Omental fat pad (tissue), 4 donors: ENCODE results near the gene SVOP. TPM values are rescaled to one million over a fixed set of nuclear protein-coding genes. Genes with fewer than 3 reads are reported as not detected.

Source experiments
- ATAC-seq: fragments of 150-250 bp; one replicate; pipeline ENCODE4 v1.9.1; 2016; ENCODE audit warnings: mild to moderate bottlenecking, moderate library complexity; ENCODE audit not compliant: low FRiP score
- DNase-seq: peaks from one replicate; pipeline ENCODE4 v3.0.0-alpha.2; 2019; ENCODE audit warnings: low spot score
- total RNA-seq, 4 donors: library from RNA; depleted of rRNA; stranded (reverse); fragments of >200 nt; gene quantifications; one replicate each; pipeline ENCODE4 v1.1.0, GENCODE V29; 2016
- TF ChIP-seq, protein P1 (sequence below), 3 donors: fragments of 450-650 bp; IDR thresholded peaks; one replicate each; pipeline ENCODE4 v1.5.1; 2016 to 2017; ENCODE audit warnings: antibody characterized with exemption in 3 of 3, mild to moderate bottlenecking in 3 of 3, moderate library complexity in 2 of 3

Gene SVOP
- total RNA-seq, 4 donors from 2014 or later = not detected

GRCh38 chr12:108905725-108906124 lies 115.1 kb downstream of the SVOP start:
- TF ChIP-seq, protein P1, sequence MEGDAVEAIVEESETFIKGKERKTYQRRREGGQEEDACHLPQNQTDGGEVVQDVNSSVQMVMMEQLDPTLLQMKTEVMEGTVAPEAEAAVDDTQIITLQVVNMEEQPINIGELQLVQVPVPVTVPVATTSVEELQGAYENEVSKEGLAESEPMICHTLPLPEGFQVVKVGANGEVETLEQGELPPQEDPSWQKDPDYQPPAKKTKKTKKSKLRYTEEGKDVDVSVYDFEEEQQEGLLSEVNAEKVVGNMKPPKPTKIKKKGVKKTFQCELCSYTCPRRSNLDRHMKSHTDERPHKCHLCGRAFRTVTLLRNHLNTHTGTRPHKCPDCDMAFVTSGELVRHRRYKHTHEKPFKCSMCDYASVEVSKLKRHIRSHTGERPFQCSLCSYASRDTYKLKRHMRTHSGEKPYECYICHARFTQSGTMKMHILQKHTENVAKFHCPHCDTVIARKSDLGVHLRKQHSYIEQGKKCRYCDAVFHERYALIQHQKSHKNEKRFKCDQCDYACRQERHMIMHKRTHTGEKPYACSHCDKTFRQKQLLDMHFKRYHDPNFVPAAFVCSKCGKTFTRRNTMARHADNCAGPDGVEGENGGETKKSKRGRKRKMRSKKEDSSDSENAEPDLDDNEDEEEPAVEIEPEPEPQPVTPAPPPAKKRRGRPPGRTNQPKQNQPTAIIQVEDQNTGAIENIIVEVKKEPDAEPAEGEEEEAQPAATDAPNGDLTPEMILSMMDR (IDR thresholded peaks at IDR 0.05) = no peak
- DNase-seq (no peak), ATAC-seq (no peak)

- ATAC-seq (no peak), DNase-seq (no peak)
- TF ChIP-seq, protein P1 (IDR thresholded peaks at IDR 0.05) = no peak
Measured at GRCh38 chr12:108899145-108899544, 121.7 kb downstream of the SVOP start.

DNA sequence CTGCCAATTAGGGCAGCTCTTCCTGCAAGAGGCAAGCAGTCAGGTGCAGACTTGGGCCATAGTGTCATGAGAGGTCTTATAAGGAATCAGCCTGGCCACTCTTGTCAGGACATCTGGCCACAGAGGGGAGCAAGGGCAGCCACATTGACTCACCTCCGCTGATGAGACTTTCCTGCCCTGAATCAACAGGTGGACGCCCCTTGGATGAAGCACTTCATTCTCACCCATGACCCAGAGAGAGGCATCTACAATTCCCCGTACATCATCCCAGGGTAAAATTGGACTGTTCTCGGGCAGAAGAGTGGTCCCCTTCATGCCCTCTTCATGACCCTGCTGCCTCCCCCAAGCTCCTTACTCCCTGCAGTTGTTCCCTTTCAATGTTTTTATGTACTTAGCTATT lies 124.1 kb downstream of the SVOP start:
- no peak for DNase-seq
- no peak for ATAC-seq
- TF ChIP-seq, protein P1 (IDR thresholded peaks at IDR 0.05) = no peak

- TF ChIP-seq, protein P1 (IDR thresholded peaks at IDR 0.05) = no peak
- DNase-seq (no peak), ATAC-seq (no peak)
Measured at GRCh38 chr12:108896336-108896735, 124.5 kb downstream of the SVOP start.

- DNase-seq (no peak), ATAC-seq (no peak)
- TF ChIP-seq, protein P1 (IDR thresholded peaks at IDR 0.05) = no peak
Measured at GRCh38 chr12:108895220-108895802, 125.6 kb downstream of the SVOP start.

- no peak for DNase-seq
- ATAC-seq = no peak
- TF ChIP-seq, protein P1 (IDR thresholded peaks at IDR 0.05) = no peak
Measured at GRCh38 chr12:108890208-108890607, 130.7 kb downstream of the SVOP start.

DNA sequence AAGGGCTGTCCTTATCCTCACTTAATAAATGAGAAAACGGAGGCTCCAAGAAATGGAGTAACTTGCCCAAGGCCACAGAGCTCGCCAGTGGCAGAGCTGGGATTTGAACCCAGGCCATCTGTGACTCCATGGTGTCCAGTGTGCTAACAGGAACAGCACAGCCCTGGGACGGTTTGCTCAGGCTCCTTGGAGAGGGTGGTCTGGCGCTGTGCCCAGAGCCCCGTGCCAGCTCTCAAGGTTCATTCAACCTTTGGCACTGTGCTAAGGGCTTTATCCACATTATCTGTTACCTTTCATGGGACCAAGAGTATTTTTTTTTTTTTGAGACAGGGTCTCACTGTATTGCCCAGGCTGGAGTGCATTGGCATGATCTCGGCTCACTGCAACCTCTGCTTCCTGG lies 132.8 kb downstream of the SVOP start:
- DNase-seq = no peak
- TF ChIP-seq, protein P1 (IDR thresholded peaks at IDR 0.05) = no peak
- ATAC-seq = no peak
